HG03521 (cell line): ENCODE data around the gene SOBP.
A peak's percentile ranks its signal among the peaks of the same experiment; 100 is the strongest.

Experiments used
- ATAC-seq: cut with Tn5 transposase; IDR thresholded peaks from one replicate; pipeline ENCODE4 v1.9.1; 2021; ENCODE audit warnings: mild to moderate bottlenecking, moderate library complexity; ENCODE audit not compliant: unreplicated experiment

Gene SOBP

GRCh38 chr6:107612762-107613415 lies 123.0 kb downstream of the SOBP start:
- ATAC-seq = no peak

GRCh38 chr6:107613651-107614379 lies 123.9 kb downstream of the SOBP start:
- ATAC-seq = no peak

DNA sequence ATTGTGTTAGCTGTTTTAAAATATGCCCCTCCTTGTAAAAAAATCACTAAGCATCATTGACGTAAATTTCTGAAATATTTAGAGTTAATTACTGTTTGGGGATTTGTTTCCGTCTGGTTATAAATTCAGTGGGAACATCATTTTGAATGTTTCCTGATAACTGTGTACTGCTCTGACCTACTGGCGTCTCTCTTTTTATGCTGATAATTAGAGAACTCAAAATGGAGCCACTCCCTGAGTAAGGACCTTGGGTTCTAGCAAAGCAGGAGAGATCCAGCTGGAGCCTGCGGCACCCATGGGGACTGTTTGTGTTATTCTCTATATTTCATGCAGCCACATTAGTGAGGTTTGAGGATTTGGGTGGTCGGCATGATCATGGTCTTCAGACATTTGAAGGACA lies 124.9 kb downstream of the SOBP start:
- ATAC-seq = no peak

DNA sequence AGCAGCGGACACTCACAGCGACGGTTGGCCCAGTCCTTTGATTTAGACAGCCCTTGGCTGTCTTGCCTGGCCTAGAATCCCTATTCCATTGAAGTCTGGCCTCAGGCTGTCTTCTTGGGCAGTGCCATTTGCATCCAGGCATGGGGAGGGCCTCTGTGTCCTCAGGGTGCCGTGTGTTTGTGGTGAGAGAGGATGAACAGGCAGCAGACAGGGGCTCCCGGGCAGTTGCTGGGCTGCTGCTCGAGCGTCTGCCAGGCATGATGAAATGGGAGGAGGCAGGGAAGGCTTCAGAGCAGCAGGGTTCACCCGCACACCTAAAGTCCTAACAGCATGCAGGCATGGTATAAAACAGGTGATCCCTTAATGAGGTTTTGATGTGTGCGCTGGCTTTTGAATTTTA lies 126.9 kb downstream of the SOBP start:
- ATAC-seq = no peak

DNA sequence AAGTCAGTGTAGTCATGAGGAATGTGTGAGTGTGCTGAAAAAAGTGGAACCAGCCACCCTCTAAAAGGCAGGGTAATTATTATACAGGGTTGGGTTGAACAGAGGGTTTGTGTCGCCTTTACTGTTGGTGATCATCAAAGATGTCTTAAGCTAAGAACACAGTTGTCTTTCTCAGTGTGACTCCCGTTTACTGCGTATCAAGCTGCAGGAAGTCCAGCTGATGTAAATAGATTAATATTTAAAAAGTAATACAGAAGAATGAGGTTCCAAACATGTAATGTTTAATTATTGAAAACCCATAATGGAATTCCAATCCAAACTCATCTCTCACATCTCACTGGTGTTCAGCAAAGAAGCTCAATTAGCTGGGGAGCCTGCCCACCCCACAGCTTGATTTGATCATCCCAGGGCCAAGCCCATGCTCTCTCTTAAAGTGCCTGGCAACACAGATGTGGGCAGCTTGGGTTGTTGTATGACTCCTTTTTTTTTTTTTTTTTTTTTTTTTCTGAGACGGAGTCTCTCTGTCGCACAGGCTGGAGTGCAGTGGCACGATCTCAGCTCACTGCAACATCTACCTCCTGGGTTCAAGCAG lies 127.5 kb downstream of the SOBP start:
- ATAC-seq = no peak

DNA sequence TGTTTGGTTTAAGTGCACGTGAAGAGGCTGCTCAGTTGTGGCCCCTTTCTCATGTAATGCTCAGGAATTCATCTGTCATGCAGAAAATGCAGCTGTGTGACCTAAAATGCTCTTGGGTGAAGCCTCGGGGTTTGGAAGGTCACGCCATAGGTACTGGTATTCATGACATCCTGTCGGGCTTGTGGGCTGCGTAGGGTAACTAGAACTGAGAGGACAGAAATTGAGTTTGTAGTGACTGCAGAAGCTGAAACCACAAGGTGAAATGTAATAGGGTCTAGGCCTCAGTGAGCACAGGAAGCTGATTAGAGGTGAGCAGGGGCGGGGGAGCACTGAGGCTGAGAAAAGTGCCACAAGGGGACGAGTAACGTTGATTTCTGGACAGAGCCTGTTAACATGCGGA lies 128.8 kb downstream of the SOBP start:
- ATAC-seq = peak; percentile 97

GRCh38 chr6:107620732-107621131 lies 130.8 kb downstream of the SOBP start:
- no peak for ATAC-seq

GRCh38 chr6:107621229-107621937 lies 131.5 kb downstream of the SOBP start:
- ATAC-seq = no peak

- no peak for ATAC-seq
Observed at GRCh38 chr6:107622269-107622668, 132.4 kb downstream of the SOBP start.

DNA sequence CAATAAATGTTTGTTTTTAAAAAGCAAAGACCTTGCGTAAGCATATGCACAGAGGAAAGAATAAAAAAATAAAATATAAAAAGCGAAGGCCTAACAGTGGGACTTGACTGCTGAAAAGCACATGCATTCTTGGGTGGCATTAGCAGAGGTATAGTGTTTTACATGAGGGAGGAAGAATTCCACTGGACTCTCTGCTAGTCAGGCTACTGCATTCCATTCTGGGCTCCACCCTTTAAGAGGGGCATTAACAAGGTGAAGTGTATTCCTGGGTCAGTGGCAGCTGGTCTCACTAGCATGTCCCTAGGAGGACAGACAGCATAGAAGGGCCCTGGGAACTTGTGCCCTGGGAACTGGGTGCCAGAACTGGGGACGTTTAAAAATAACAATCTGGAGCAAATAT lies 134.1 kb downstream of the SOBP start:
- no peak for ATAC-seq

DNA sequence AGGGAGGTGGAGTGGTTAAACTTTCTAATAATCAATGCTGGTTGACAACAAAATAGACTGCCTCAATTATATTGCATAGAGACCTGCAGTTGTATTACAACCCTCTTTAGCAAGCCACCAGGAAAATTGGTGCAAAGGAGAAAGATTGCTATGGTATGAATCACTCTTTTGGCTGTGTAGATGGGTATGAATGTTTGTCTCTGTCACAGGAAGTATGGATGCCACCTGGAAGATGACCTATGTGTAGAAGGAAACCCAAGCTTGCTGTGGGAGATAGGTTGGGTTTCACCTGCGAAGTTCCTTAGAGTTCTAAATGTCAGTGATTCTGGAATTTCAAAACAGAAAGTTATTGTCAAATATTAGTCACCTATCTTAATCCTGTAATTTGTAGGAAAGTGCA lies 134.6 kb downstream of the SOBP start:
- no peak for ATAC-seq

DNA sequence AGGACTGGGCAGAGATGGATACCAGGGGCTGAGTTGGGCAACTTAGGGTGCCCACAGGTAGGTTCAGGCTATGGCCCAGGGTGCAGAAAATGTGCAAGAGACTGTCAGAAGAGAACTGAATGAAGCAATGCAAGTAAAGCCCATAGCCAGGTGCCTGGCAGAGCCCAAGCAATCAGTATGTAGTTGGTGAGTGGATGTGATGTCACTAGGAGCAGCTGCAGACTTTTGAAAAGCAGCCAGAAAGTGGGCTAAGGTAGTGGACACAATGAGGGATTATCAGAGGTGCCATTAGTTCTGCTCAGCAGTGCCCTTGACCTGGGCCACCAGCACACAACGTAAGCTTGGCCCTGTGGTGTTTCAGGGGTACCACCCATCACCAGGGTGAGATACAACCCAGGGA lies 135.3 kb downstream of the SOBP start:
- ATAC-seq = no peak

GRCh38 chr6:107626645-107627044 lies 136.7 kb downstream of the SOBP start:
- no peak for ATAC-seq

- no peak for ATAC-seq
Observed at GRCh38 chr6:107627969-107628368, 138.1 kb downstream of the SOBP start.

- no peak for ATAC-seq
Observed at GRCh38 chr6:107628878-107629277, 139.0 kb downstream of the SOBP start.

- ATAC-seq = no peak
Observed at GRCh38 chr6:107629548-107630129, 139.7 kb downstream of the SOBP start.

DNA sequence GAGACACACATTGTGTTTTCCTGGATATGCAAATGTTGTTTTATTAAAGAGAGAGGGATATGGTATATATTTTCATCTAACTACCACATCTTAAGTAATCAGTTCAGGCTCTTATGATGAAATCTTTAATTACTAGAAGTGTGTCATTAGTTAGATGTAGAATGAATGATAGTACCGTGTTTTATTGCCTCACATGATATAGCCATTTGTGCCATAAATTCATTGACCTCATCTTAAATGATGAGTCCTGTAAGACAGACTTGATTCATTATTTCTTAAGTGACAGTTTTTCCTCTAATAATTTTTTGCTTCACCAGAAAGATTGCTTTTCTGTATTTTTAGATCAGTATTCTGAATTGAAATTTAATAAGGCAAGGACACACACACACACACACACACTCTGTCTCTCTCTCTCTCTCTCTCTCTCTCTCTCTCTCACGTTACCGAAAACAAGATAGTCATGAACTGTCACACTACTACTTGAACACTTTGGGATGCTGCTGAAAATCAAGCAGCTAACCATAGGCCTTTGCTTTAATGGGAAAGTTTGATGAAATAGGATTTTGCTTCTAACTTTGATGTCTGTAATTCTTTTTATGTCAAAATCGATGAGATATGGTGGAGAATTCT lies 140.5 kb downstream of the SOBP start:
- ATAC-seq = no peak

DNA sequence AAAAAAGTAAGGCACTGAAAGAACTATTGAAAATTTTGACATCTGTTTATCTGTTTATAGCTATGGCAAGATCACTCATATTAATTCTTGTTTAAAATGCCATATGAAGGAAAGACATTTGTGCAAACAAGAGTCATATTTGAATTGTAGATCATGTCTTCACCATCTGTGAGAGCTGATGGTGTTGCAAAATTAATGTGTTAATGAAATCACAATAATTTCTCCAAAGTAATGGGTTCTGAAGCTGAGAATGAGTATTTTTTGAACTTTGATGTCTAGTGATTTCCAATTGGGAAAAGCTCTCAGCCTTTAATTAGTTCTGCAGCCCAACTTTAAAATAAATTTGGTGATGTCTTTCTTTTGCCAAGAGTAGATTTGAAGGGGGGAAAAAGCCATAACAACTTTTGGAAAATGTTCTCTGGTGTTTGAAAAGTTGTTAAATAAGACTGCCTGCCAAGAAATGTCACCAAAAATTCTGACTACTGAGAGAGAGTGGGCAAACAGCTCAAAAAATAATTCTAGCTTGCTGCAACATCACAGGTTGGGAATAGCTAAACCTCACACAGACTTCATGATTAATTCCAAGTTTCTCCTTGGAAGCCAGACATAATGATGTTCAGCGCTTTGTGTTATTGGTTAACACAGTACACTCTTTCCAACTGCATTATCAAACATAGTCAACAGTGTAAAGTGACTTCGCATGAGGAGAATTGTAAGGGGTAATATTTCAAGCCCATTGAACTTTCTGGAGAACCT lies 142.6 kb downstream of the SOBP start:
- ATAC-seq = no peak

DNA sequence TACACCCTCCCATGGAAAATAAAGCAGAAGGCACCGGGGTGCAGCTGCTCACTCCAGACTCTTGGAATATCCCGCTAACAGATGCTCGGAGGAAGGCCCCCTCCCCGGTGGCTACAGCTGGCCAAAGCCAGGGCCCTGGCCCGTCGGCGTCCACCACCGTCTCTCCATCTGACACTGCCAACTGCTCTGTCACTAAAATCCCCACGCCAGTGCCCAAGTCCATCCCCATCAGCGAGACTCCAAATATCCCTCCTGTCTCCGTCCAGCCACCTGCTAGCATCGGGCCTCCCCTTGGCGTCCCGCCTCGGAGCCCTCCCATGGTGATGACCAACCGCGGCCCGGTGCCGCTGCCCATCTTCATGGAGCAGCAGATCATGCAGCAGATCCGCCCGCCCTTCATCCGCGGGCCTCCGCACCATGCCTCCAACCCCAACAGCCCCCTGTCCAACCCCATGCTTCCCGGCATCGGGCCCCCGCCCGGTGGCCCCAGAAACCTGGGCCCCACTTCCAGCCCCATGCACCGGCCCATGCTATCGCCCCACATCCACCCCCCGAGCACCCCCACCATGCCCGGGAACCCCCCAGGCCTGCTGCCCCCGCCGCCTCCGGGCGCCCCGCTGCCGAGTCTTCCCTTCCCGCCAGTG lies 143.9 kb downstream of the SOBP start:
- no peak for ATAC-seq
